HepG2 (cell line): ENCODE results near the gene HYAL2. TPM values are rescaled to one million over a fixed set of nuclear protein-coding genes. Genes with fewer than 3 reads are reported as not detected.

Experiments used
- ARNT ChIP-seq: fragments of 450-650 bp; IDR thresholded peaks from 2 replicates; pipeline ENCODE4 v1.6.1; 2017
- BCL3 ChIP-seq: sonication (generic); formaldehyde crosslinking; IDR thresholded peaks from 2 replicates; pipeline ENCODE4 v1.5.1; 2020; ENCODE audit warnings: mild to moderate bottlenecking, missing genetic modification reagents, moderate library complexity
- CBFB ChIP-seq: sonication (generic); formaldehyde crosslinking; IDR thresholded peaks from 2 replicates; pipeline ENCODE4 v1.4.0; 2020; ENCODE audit warnings: missing genetic modification reagents
- DRAP1 ChIP-seq: IDR thresholded peaks from 2 replicates; pipeline ENCODE4 v1.6.1; 2016; ENCODE audit warnings: missing genetic modification reagents, missing compliant biosample characterization
- EHMT2 ChIP-seq: fragments of 200-600 bp; sonication (generic); IDR thresholded peaks from 2 replicates; pipeline ENCODE4 v1.7.0; 2017; ENCODE audit warnings: antibody characterized with exemption, low read depth, low read length, borderline replicate concordance
- MIXL1 ChIP-seq: IDR thresholded peaks from 2 replicates; pipeline ENCODE4 v1.6.1; 2016
- MYC ChIP-seq: sonication (generic); formaldehyde crosslinking; IDR thresholded peaks from 2 replicates; pipeline ENCODE4 v1.9.0; 2021; ENCODE audit warnings: missing genetic modification reagents, borderline replicate concordance
- NFATC3 ChIP-seq: sonication (generic); formaldehyde crosslinking; IDR thresholded peaks from 2 replicates; pipeline ENCODE4 v1.5.1; 2020; ENCODE audit warnings: mild to moderate bottlenecking, missing genetic modification reagents
- PHF5A ChIP-seq: IDR thresholded peaks from one replicate; pipeline ENCODE4 v1.6.1; 2018; ENCODE audit warnings: low read depth, missing genetic modification reagents; ENCODE audit not compliant: unreplicated experiment
- PTBP1 ChIP-seq: fragments of 200-400 bp; formaldehyde crosslinking; IDR thresholded peaks from 2 replicates; pipeline ENCODE4 v1.6.1; 2018; ENCODE audit warnings: low read length, low read depth; ENCODE audit not compliant: poor library complexity, severe bottlenecking
- SALL1 ChIP-seq: sonication (generic); formaldehyde crosslinking; IDR thresholded peaks from 2 replicates; pipeline ENCODE4 v1.8.0; 2022; ENCODE audit warnings: mild to moderate bottlenecking, missing genetic modification reagents
- SMARCC2 ChIP-seq: fragments of 450-650 bp; IDR thresholded peaks from 2 replicates; pipeline ENCODE4 v1.6.1; 2017; ENCODE audit warnings: antibody characterized with exemption, mild to moderate bottlenecking
- STAT6 ChIP-seq: sonication (generic); formaldehyde crosslinking; IDR thresholded peaks from 2 replicates; pipeline ENCODE4 v1.4.0; 2020; ENCODE audit warnings: missing genetic modification reagents, mild to moderate bottlenecking, borderline replicate concordance
- TGIF2 ChIP-seq: IDR thresholded peaks from 2 replicates; pipeline ENCODE4 v1.6.1; 2016; ENCODE audit warnings: control low read depth, missing compliant biosample characterization
- TIGD3 ChIP-seq: sonication (generic); formaldehyde crosslinking; IDR thresholded peaks from 2 replicates; pipeline ENCODE4 v1.5.1; 2020; ENCODE audit warnings: mild to moderate bottlenecking, missing genetic modification reagents, borderline replicate concordance
- ZFP1 ChIP-seq: IDR thresholded peaks from 2 replicates; pipeline ENCODE4 v1.6.1; 2016
- ZMYM4 ChIP-seq: sonication (generic); formaldehyde crosslinking; IDR thresholded peaks from 2 replicates; pipeline ENCODE4 v1.8.1; 2023; ENCODE audit warnings: mild to moderate bottlenecking, missing genetic modification reagents
- ZNF292 ChIP-seq: sonication (generic); formaldehyde crosslinking; IDR thresholded peaks from 2 replicates; pipeline ENCODE4 v1.8.1; 2022; ENCODE audit warnings: mild to moderate bottlenecking, low read depth, missing genetic modification reagents, borderline replicate concordance
- ZNF343 ChIP-seq: sonication (generic); formaldehyde crosslinking; IDR thresholded peaks from 2 replicates; pipeline ENCODE4 v1.4.0; 2020; ENCODE audit warnings: mild to moderate bottlenecking, missing genetic modification reagents
- ZNF362 ChIP-seq: sonication (generic); formaldehyde crosslinking; IDR thresholded peaks from 2 replicates; pipeline ENCODE4 v1.4.0; 2020; ENCODE audit warnings: missing genetic modification reagents, mild to moderate bottlenecking, borderline replicate concordance
- ZNF562 ChIP-seq: sonication (generic); formaldehyde crosslinking; IDR thresholded peaks from 2 replicates; pipeline ENCODE4 v1.8.0; 2022; ENCODE audit warnings: missing genetic modification reagents, borderline replicate concordance
- ZNF674 ChIP-seq: sonication (generic); formaldehyde crosslinking; IDR thresholded peaks from 2 replicates; pipeline ENCODE4 v1.5.0; 2020; ENCODE audit warnings: low read depth, mild to moderate bottlenecking, missing genetic modification reagents
- ZNF746 ChIP-seq: sonication (generic); formaldehyde crosslinking; IDR thresholded peaks from 2 replicates; pipeline ENCODE4 v1.8.0; 2022; ENCODE audit warnings: mild to moderate bottlenecking, missing genetic modification reagents
- ZNF879 ChIP-seq: sonication (generic); formaldehyde crosslinking; IDR thresholded peaks from 2 replicates; pipeline ENCODE4 v1.8.1; 2023; ENCODE audit warnings: missing genetic modification reagents
- polyA plus RNA-seq, 8 experiments: library from polyadenylated mRNA; depleted of rRNA in 3 of 8; stranded (reverse) in 7 of 8; unstranded in 1 of 8; fragments of >200 nt; fragmentation: Illumina TruSeq in 4 of 8; extraction: Trizol in 4 of 8; gene quantifications; 2 replicates each; pipeline versions ENCODE4 v1.2.1 to v1.2.3, GENCODE V29; 2011 to 2016; ENCODE audit warnings: low read depth in 4 of 8, missing spikeins in 1 of 8, mixed read lengths in 1 of 8; ENCODE audit not compliant: insufficient read depth in 1 of 8
- total RNA-seq, 5 experiments: library from RNA; depleted of rRNA; stranded (reverse); fragments of >200 nt; fragmentation: Illumina TruSeq; extraction: Trizol; gene quantifications; 2 replicates each; pipeline ENCODE4 v1.2.3, GENCODE V29; 2016; ENCODE audit warnings: low read depth in 1 of 5

The HYAL2 gene
- total and polyA plus RNA-seq, 2 of the 13 experiments (the other 11 are each of a cell fraction or from before 2014, with no cell fraction given) = 76.2 to 102 TPM

GRCh38 chr3:50358911-50359759 is 36.6 kb upstream of the HYAL2 start, which contains the start of gene TMEM115 (continued):
- no peak for TF ChIP-seq ZNF292 (CRISPR knock-in tag)
- TF ChIP-seq TGIF2 (CRISPR knock-in tag) = no peak
- peak; percentile 72 for TF ChIP-seq PHF5A (CRISPR knock-in tag)
- peak; percentile 83 for TF ChIP-seq DRAP1 (CRISPR knock-in tag)
- no peak for TF ChIP-seq NFATC3
- peak; percentile 82 for TF ChIP-seq SALL1 (CRISPR knock-in tag)
- TF ChIP-seq STAT6 (CRISPR knock-in tag) = peak; percentile 80; the same call in 1 of the 2 replicates
- TF ChIP-seq ZMYM4 (CRISPR knock-in tag) = no peak
- no peak for TF ChIP-seq ZNF879
- no peak for TF ChIP-seq ZNF562 (CRISPR knock-in tag)
- no peak for TF ChIP-seq MIXL1 (CRISPR knock-in tag)
- no peak; the same call in 1 of the 2 replicates for TF ChIP-seq ZNF674
- no peak for TF ChIP-seq PTBP1
- TF ChIP-seq TIGD3 (CRISPR knock-in tag) = no peak
- TF ChIP-seq ZNF746 (CRISPR knock-in tag) = peak; percentile 22; the same call in 1 of the 2 replicates
- peak; percentile 66 for TF ChIP-seq MYC (CRISPR knock-in tag)
- no peak for TF ChIP-seq ZNF362 (CRISPR knock-in tag)
- TF ChIP-seq EHMT2 = no peak
- TF ChIP-seq ZFP1 (CRISPR knock-in tag) = 0 out of 2 replicates have a peak, but pooled peaks have one; percentile 24
- TF ChIP-seq BCL3 = peak; percentile 95
- TF ChIP-seq CBFB = peak; percentile 95
- TF ChIP-seq ZNF343 (CRISPR knock-in tag) = peak; percentile 71
- TF ChIP-seq ARNT = no peak
- TF ChIP-seq SMARCC2 = no peak
